GM18526 (cell line): ENCODE results near the gene PRICKLE2.

ENCODE experiments used
- POLR2A ChIP-seq: IDR thresholded peaks from 3 replicates; pipeline ENCODE4 v1.6.1; 2011; ENCODE audit not compliant: insufficient read length; ENCODE audit errors: extremely low read depth

PRICKLE2 gene

DNA sequence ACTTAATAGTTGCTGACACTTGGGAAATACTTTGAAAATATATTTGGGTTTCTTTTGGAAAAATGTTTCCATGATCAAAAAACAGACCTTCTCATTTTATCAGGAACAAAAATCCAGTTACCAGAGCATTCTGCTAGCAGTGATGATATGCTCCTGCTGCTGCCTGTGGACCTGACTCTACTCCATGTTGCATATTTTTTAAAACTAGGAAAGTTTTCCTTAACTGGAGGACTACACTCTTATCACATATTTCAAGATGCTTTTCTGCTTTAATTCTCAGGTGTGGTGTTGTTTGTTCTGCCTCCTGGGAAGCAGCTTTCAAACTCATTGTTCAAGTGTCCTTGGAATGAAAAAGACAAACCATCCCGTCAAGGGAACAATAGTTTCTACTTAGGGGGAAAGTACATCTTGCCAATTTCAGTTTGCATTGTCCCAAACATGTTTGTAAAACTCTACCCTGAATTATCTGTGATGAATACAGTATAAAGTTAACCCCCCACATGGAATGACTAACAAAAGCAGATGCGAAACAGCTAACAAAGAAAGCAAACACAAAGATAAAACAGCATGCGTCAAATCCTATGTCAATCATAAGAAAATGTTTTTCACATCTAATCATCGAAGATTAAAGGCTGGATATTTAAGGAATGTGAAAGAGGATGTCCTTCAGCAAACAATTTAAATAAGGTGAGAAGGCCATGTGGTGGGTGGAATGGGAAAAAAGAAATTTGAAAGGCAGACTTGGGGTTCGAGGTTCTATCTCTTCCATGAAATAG is 161.9 kb downstream of the PRICKLE2 start:
- TF ChIP-seq POLR2A = no peak

DNA sequence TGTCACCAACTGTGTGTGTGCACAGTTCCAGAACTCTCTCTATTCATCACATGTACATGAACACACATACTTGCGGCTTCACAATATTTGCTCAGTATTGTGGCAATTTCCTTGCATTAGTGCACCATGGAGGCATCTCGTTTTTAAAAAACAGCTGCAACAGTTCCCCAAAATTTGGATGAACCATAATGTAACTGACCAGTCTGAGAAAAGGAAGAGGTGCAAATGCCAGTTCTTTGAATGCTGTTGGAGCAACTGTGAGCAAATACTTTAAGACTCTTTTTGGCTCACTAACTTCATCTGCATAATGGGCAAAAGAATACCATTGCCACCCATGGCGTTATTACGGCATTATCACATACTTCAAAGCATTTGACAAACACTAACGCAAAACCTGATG is 163.6 kb downstream of the PRICKLE2 start:
- no peak for TF ChIP-seq POLR2A

DNA sequence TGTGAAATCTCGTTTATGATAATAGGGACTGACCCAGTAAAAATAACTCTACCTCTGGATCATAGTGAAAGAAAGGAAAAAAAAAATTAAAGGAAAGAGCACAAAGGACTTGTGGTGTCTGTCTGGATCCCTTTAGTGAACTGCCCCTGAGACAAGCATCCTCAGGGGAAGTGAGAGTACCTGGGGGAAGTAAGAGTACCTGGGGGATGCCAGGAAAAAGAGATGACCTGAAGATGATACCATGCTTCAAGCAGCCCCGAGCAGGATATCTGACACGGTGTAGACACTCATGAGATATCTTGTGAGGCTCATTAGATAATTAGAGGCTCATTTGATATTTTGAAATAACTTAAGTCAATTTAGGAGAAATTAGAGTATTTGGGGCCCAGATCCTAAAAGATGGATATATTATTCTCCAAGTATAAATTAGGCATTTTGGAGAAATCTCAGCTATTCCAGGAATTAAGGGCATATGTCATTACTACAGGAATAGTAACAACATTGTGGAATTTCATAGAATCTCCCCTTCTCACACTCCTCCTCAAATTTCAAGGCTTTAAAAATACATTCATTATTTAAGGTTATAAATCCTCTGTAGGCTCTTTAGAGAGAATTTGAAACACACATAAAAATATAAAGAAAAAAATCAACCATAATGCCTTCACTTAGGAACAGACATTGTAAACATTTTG is 165.6 kb downstream of the PRICKLE2 start:
- no peak for TF ChIP-seq POLR2A

DNA sequence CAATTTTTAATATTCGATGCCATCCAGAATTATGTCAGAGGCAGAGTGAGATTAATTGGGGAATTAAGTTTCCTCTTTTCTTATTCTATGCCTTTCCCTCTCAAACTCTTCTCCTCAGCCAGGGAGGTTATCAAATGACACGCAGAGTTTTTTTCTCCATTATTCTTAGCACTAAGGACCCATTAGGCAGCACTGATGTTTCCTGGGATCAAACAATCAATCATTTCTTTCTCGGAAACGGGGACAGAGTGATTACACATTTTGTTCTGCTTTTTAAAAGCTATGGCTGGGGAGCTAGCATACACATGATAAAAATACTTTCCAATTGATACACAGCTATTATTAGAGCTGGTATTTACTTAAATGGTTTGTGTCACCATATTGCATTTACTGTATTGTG is 166.7 kb downstream of the PRICKLE2 start:
- no peak for TF ChIP-seq POLR2A

DNA sequence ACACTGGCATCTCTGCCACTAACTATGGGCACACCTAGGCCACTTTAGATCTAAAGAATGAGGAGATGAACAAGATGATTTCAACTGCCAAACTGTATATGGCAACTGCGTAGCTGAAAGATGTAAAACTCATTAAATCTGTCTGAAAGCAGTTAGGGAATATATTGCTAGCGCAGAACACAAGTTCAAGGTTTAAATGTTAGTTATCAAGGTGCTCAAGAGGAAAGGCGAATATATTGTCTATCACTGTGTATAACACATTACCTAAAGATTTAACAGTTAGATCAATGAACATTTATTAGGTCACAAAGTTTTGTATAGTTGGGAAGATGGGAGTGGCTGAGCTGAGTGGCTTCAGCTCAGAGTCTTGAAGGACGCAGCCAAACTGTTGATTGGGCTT is 168.0 kb downstream of the PRICKLE2 start:
- TF ChIP-seq POLR2A = no peak

DNA sequence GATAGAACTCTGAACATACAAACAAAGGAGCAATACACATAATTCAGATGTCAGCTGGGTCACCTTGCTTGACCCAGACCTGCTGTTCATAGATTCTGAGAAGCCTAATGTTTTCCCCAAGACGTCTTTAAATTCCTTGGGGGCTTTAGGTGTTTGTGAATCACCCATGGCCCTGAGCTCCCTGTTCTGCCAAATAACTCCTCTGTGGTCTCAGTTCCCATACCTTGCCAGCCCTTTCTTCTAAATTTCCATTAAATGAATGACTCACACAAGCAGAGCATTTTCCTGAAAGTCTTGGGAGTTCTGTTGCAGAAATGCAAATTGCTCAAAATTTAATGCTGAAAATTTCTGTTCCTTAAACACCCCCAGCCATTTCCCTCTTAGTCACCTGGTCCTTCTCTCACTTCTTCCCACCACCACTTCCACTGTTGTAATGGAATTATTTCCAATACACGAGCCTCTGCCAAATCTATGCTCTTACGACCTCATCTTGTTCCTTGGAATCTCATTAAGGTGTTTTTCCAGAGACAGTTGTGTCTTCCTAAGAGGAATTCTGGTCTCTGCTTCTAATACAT is 168.6 kb downstream of the PRICKLE2 start:
- TF ChIP-seq POLR2A = no peak

DNA sequence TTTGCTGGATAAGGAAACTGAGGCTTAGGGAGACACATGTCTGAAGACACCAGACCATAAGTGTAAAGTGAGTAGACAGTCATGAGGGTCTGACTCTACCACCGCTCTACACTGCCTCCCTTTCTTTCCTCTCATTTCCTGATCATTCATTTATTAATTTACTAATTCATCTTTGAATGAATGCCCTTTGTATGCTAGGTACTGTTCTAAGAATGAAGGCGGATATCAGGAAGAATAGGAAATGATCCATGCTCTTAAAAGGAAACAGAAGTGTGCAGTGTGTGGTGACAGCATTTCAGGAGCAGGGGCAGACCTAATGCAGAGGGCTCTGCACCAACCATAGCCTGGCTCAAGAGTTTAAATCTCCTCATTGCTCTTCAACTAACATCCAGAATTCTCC is 170.2 kb downstream of the PRICKLE2 start:
- TF ChIP-seq POLR2A = no peak

DNA sequence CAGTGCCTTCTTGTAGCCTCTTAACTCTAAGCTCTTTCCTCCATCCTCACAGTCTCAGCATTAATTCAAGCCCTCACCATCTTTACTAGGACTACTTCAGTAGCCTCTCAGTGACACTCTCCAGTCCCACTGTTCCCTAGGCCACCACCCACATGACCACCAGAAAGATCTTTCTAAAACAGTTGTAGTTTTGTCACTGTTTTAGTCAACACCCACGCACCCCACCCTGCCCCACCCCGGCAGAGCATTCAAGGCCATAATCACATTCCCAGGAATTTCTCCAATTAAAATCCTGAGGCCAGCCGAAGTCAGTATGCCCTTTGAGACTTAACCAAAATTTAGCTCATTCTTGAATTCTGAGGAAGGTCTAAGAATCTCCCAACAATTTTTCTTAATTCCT is 170.8 kb downstream of the PRICKLE2 start:
- no peak for TF ChIP-seq POLR2A

DNA sequence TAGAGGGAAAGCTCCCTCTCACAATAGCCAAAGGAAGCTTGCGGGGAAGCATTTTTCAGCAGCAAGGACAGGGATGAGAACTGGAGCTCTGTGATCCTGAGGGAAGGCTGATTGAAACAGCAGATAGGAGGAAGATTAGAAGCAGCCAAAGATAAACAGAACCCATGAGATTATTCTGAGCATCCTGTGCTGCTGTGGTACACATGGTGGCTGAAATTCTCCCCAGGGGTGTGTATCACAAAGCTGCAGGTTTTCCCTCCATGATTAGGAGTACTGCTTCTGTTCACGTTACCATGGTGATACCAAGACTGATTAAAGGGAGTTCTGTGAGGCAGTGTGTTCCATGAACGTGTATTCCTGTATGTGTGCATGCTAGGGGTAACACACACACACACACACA is 171.7 kb downstream of the PRICKLE2 start:
- no peak for TF ChIP-seq POLR2A

DNA sequence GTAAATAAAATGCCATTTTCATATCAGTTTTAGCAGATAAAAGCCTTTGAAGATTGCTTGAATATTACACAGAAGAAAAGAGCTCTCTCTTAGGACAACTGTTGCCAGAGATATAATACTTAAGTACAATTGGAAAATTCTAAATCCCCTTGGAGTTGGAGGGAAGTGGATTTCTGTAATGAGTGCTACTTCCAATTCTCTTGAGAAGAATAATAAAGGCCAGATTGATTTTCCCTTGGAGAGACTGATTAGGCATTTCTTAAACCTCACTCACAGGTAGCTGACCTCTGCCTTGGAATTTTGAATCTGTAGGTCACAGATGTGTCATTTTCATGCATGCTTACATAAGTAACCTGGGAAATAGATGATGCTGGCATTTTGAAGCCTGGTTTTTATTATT is 172.1 kb downstream of the PRICKLE2 start:
- no peak for TF ChIP-seq POLR2A

DNA sequence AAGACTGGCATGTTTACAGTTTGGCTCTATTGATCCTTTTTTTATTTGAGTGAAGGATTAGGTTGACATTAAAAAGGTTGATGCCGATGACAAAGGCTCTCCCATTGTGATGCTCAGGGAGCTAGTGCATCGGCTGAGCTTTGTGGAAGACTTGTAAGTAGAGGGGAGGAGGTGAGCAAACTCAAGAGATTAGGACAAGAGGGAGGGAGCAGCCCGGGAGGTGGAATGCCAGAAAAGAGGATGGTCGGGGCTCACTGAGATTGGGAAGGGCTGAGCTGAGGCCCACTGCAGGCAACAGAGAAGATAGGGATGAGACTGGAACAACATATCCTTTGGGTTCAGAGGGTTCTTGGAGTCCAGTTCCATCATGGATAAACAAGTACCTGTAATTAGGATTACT is 175.4 kb downstream of the PRICKLE2 start:
- TF ChIP-seq POLR2A = no peak

DNA sequence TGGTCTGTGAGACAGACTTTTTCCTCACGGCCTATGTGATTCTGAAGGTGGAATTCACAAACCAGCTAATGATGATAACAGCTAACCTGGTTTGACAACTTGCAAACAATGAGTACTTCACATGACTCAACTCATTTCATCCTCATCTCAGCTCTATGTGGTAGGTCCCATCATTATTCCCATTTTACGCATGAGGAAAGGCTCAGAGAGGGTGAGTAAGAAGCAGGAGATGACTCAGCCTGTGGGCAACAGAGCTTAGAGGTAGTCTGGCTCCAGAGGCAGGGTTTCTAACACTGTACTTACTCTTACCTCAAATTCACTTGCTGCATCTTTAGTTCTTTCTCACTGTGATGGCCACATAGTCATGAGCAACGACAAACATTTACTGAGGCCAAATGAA is 176.1 kb downstream of the PRICKLE2 start:
- no peak for TF ChIP-seq POLR2A

DNA sequence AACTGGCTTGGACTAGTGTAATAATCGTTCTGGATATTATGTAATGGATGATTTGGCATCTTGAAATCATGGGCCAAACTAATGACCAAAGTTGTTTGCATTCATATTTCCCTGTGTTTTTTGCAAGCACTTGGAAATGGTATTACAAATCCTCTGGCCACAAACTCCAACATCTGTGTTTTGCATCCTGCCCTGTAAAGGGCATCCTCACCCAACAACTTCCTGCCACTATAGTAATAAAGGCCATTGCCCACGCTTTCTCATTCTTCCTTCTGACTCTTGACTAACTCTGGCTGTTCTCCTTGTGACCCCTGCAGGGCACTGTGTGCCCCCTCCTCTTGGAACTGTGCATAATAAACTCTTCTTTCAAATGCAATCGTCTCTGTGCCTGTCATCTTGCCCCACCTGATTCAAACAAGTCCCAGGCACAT is 176.6 kb downstream of the PRICKLE2 start:
- TF ChIP-seq POLR2A = no peak

DNA sequence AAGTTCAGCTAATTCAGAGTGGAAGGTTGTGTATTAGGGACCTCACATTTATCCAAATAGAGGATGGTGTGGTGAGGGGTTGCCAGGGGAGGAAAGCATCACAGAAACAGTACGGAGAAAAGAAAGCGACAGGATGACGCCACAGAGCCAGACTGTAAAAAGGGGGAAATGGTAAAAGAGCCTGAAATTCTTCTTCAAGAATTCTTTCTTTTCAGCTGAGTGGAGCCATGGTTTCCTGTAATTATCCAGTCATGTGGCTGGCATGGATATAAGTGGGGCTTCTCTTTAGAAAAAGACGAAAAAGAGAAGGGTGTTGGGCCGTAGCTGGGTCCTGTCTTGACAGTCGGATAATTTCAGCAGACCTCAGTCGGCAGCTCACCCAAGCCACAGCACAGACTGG is 177.5 kb downstream of the PRICKLE2 start:
- TF ChIP-seq POLR2A = no peak

DNA sequence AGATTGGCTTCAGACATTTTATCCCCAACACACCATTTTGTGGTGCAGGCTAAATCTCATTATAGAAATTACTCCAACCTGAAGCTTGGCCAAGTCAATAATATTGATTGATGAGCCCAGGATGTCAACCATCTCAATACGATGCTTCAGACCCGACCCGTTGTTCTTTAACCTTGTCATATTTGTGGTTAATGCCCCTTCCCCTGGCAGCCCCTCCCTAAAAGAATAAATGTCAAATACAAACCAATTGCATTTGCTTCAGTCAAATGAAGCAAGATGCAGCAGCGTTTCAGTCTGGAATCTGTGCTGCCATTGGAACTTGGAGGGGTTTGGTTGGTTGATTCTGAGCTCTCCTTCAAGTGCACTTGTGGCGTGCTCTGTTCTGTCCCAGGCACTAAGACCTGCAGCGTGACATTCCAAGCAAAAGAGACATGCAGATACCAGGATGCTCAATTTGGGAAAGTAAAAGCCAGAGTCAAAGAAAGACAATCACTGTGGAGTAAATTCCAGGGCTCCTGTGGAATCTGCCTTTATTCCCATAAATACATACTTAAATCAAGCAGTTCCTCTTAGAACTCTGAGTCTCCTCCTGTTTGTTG is 178.2 kb downstream of the PRICKLE2 start:
- TF ChIP-seq POLR2A = no peak

DNA sequence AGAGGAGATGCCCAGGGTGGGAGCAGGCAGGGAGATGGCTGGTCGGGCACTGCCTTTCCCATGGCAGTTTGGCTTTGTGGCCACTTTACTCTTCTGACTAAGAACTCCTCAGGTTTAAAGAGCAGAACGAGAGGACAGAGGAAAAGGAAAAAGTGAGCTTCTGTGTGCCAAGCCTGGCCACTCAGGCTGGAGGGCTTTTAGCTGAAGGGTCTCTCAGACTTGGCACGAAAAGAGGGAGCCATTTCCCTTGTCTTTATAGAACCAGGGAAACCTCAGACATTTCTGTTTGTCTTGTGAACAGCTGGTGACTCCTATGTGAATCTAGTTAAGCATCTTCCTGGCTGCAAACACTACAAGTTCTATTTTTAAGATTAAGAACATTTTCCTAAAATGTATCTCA is 178.7 kb downstream of the PRICKLE2 start:
- no peak for TF ChIP-seq POLR2A
